Retinal pigment epithelial cell (primary cell): ENCODE data around the gene EPHA8.

Experiments
- DNase-seq: peaks from one replicate; pipeline ENCODE4 v3.0.0-alpha.2; 2010; ENCODE audit warnings: low read depth
- H3K4me3 ChIP-seq: 2 replicates; pipeline ENCODE4 v1.5.1; 2011; ENCODE audit warnings: mild to moderate bottlenecking, low read length, control low read depth, moderate library complexity
- CTCF ChIP-seq: conservative IDR thresholded peaks from 2 replicates; pipeline ENCODE4 v1.5.1; 2011; ENCODE audit warnings: low read depth, low read length, control low read depth, inconsistent platforms

The EPHA8 gene

GRCh38 chr1:22600071-22600816 is 37.0 kb downstream of the EPHA8 start:
- TF ChIP-seq CTCF: no peak
- no peak overlapping the region for H3K4me3 ChIP-seq
- DNase-seq: no peak

- no peak overlapping the region for H3K4me3 ChIP-seq
- no peak for DNase-seq
- no peak for TF ChIP-seq CTCF
Measured at GRCh38 chr1:22600817-22601605, 37.7 kb downstream of the EPHA8 start.

GRCh38 chr1:22601610-22602009 is 38.3 kb downstream of the EPHA8 start:
- no peak overlapping the region for H3K4me3 ChIP-seq
- no peak for TF ChIP-seq CTCF
- no peak for DNase-seq

GRCh38 chr1:22602060-22602740 is 38.9 kb downstream of the EPHA8 start:
- no peak for DNase-seq
- no peak for TF ChIP-seq CTCF
- H3K4me3 ChIP-seq: no peak overlapping the region

- no peak overlapping the region for H3K4me3 ChIP-seq
- no peak for DNase-seq
- no peak for TF ChIP-seq CTCF
Measured at GRCh38 chr1:22606161-22606560, 42.9 kb downstream of the EPHA8 start.

GRCh38 chr1:22607154-22607553 is 43.9 kb downstream of the EPHA8 start:
- no peak for TF ChIP-seq CTCF
- DNase-seq: no peak
- no peak overlapping the region for H3K4me3 ChIP-seq

- H3K4me3 ChIP-seq: no peak overlapping the region
- TF ChIP-seq CTCF: no peak
- no peak for DNase-seq
Measured at GRCh38 chr1:22608361-22608760, 45.1 kb downstream of the EPHA8 start.
